RWPE2 (cell line): ENCODE data around the gene EFHB.
"Not testable (repeated sequence)": the region's sequence is repeated elsewhere in the genome, so short reads cannot be mapped to it uniquely, and the experiment has no call there.

Experiments used
- ATAC-seq: fragments of 200-7000 bp; cut with Tn5 transposase; 3 replicates; pipeline ENCODE4 v1.9.1; 2021; ENCODE audit warnings: low read depth
- DNase-seq: peaks from one replicate; pipeline ENCODE4 v3.0.0-alpha.2; 2020; ENCODE audit warnings: low spot score
- H3K27ac ChIP-seq: fragments of 450-650 bp; 2 replicates; pipeline ENCODE4 v1.5.1; 2017; ENCODE audit warnings: mild to moderate bottlenecking; ENCODE audit not compliant: poor library complexity, severe bottlenecking
- H3K27me3 ChIP-seq: fragments of 250-450 bp; sonication (Bioruptor Pico); 2 replicates; pipeline ENCODE4 v1.5.1; 2021; ENCODE audit warnings: mild to moderate bottlenecking, moderate library complexity; ENCODE audit not compliant: insufficient read depth, poor library complexity, severe bottlenecking
- H3K36me3 ChIP-seq: fragments of 250-450 bp; sonication (Bioruptor Pico); 2 replicates; pipeline ENCODE4 v1.5.1; 2020; ENCODE audit warnings: low read depth, mild to moderate bottlenecking, moderate library complexity
- H3K4me1 ChIP-seq: fragments of 250-450 bp; sonication (Bioruptor Pico); 2 replicates; pipeline ENCODE4 v1.5.1; 2021; ENCODE audit warnings: mild to moderate bottlenecking, moderate library complexity; ENCODE audit not compliant: insufficient read depth, poor library complexity, severe bottlenecking
- H3K4me3 ChIP-seq: fragments of 250-450 bp; sonication (Bioruptor Pico); 2 replicates; pipeline ENCODE4 v1.5.1; 2021; ENCODE audit warnings: mild to moderate bottlenecking, moderate library complexity; ENCODE audit not compliant: severe bottlenecking
- H3K9me3 ChIP-seq: fragments of 250-450 bp; sonication (Bioruptor Pico); 2 replicates; pipeline ENCODE4 v1.5.1; 2021; ENCODE audit warnings: mild to moderate bottlenecking, moderate library complexity; ENCODE audit not compliant: severe bottlenecking
- TF ChIP-seq, protein P1 (sequence below): fragments of 450-650 bp; IDR thresholded peaks from one replicate; pipeline ENCODE4 v1.5.1; 2017; ENCODE audit warnings: mild to moderate bottlenecking, moderate library complexity; ENCODE audit not compliant: poor library complexity, severe bottlenecking

The EFHB gene

DNA sequence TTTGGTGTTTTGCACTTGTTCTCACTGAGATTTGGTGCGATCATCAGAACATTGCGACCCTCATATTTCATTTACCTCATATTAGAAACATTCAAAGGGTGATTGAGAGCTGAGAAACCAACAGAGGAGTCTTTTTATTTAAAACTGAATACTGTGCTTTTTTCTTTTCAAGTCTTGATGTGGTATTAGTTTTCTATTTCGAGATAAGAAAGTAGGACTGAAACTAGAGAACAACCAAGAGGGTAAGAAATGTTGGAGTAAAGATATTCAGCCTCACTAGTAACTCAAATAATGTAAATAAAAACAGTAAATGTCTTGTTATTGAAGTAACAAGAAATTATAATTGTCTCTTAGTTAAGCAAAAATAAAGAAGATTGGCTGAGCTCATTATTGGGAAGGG lies 26.5 kb downstream of the EFHB start:
- ATAC-seq = no peak
- TF ChIP-seq, protein P1, sequence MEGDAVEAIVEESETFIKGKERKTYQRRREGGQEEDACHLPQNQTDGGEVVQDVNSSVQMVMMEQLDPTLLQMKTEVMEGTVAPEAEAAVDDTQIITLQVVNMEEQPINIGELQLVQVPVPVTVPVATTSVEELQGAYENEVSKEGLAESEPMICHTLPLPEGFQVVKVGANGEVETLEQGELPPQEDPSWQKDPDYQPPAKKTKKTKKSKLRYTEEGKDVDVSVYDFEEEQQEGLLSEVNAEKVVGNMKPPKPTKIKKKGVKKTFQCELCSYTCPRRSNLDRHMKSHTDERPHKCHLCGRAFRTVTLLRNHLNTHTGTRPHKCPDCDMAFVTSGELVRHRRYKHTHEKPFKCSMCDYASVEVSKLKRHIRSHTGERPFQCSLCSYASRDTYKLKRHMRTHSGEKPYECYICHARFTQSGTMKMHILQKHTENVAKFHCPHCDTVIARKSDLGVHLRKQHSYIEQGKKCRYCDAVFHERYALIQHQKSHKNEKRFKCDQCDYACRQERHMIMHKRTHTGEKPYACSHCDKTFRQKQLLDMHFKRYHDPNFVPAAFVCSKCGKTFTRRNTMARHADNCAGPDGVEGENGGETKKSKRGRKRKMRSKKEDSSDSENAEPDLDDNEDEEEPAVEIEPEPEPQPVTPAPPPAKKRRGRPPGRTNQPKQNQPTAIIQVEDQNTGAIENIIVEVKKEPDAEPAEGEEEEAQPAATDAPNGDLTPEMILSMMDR = no peak
- Histone ChIP-seq H3K4me1 (no peaks in the 10 kb centered on the region), H3K9me3 (no peaks in the 10 kb centered on the region), H3K36me3 (no peaks in the 10 kb centered on the region), H3K27ac (no peak overlapping the region), H3K4me3 (no peak overlapping the region), H3K27me3 (no peaks in the 10 kb centered on the region)
- no peak for DNase-seq

DNA sequence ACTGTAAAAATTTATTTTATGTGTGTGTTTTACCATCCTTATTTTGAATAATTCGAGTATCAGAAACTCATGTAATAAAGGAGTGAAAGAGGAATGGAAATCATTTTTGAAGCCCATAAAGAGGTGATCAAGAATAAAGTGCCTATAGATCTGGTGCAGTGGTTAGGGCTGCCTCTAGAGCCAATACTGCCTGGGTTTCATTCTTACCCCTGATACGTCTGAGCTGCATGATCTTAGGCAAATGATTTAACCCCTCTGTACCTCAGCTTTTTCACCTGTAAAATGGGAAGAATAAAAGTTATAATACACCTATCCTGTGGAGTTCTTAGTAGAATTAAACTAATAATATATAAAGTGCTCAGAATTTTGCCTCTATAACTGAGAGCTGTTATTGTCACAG lies 30.4 kb downstream of the EFHB start:
- Histone ChIP-seq H3K9me3 (no peaks in the 10 kb centered on the region), H3K27ac (no peak overlapping the region), H3K4me1 (peaks cover 11% of the 10 kb centered on the region), H3K4me3 (no peak overlapping the region), H3K27me3 (no peaks in the 10 kb centered on the region), H3K36me3 (no peaks in the 10 kb centered on the region)
- DNase-seq (no peak), ATAC-seq (no peak)
- TF ChIP-seq, protein P1 = no peak

DNA sequence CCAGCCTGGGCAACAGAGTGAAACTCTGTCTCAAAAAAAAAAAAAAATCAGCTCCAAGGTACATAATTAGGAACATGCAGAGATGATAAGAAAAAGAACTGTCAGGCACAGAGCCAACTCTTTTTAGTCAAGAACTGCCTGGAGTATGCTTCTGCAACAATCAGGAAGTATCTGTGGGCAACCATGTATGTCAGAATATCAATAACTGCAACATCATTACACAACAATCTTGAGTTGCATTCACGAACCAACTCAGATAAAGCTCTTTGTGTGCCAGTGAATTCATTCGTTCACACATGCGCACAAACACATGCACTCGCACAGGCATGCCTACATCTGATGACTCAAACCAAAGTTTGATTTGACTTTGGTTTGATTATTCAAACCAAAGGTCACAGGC lies 32.1 kb downstream of the EFHB start:
- Histone ChIP-seq H3K27me3 (no peaks in the 10 kb centered on the region), H3K36me3 (no peaks in the 10 kb centered on the region), H3K27ac (peak overlapping the region; percentile 6), H3K4me3 (no peak overlapping the region), H3K9me3 (no peaks in the 10 kb centered on the region), H3K4me1 (peaks cover 11% of the 10 kb centered on the region)
- DNase-seq = no peak
- peak; percentile 92 for ATAC-seq
- TF ChIP-seq, protein P1 = no peak

DNA sequence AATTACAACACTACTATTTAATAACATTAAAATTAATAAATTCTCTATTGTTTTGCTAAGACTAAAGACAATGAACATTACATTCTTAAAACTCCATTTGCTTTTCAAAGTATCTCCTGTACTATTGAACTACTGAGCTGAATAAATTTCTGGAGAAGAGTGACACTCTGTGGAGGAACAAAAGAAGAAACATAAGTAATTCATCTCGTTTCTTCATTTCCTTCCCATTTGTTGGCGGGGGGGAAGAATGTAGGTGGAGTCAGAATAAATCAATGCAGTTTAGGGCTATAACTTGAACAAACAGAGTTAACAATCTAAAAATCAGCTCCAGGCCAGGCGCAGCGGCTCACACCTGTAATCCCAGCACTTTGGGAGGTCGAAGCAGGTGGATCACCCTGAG lies 32.7 kb downstream of the EFHB start:
- Histone ChIP-seq H3K36me3 (no peaks in the 10 kb centered on the region), H3K4me3 (no peak overlapping the region), H3K4me1 (peaks cover 11% of the 10 kb centered on the region), H3K27me3 (no peaks in the 10 kb centered on the region), H3K9me3 (no peaks in the 10 kb centered on the region), H3K27ac (peak overlapping the region; percentile 6)
- no peak for ATAC-seq
- no peak for DNase-seq
- TF ChIP-seq, protein P1 = peak; percentile 31

DNA sequence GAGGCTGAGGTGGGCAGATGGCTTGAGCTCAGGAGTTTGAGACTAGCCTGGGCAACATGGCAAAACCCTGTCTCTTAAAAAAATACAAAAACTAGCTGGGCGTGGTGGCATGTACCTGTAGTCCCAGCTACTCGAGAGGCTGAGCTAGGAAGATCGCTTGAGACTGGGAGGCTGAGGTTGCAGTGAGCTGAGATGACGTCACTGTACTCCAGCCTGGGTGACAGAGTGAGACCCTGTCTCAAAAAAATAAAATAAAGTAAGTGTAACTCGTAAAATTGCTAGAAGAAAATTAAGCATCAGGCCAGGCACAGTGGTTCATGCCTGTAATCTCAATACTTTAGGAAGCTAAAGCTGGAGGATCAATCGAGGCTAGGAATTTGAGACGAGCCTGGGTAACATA lies 34.2 kb downstream of the EFHB start:
- not testable (repeated sequence) for H3K4me3 ChIP-seq, H3K27ac ChIP-seq, DNase-seq, H3K9me3 ChIP-seq, ATAC-seq, H3K27me3 ChIP-seq, H3K36me3 ChIP-seq
- peaks cover 11% of the 10 kb centered on the region for H3K4me1 ChIP-seq
